Suprapubic skin (tissue), 4 donors: Measurements from ENCODE around the gene KCND3. TPM values are rescaled to one million over a fixed set of nuclear protein-coding genes. Genes with fewer than 3 reads are reported as not detected.
A peak's percentile ranks its signal among the peaks of the same experiment; 100 is the strongest.

Source experiments
- DNase-seq, 2 donors: peaks; one replicate each; pipeline ENCODE4 v3.0.0-alpha.2; 2019; ENCODE audit warnings: low spot score in 2 of 2
- H3K27ac ChIP-seq: fragments of 200-600 bp; sonication (generic); one replicate; pipeline ENCODE4 v1.5.1; 2019
- H3K27me3 ChIP-seq: fragments of 200-600 bp; sonication (generic); one replicate; pipeline ENCODE4 v1.5.1; 2019
- H3K36me3 ChIP-seq: fragments of 200-600 bp; sonication (generic); one replicate; pipeline ENCODE4 v1.5.1; 2019
- H3K4me1 ChIP-seq: fragments of 200-600 bp; sonication (generic); one replicate; pipeline ENCODE4 v1.5.1; 2019
- H3K4me3 ChIP-seq: fragments of 200-600 bp; sonication (generic); one replicate; pipeline ENCODE4 v1.5.1; 2019; ENCODE audit warnings: mild to moderate bottlenecking
- H3K9me3 ChIP-seq: fragments of 200-600 bp; sonication (generic); one replicate; pipeline ENCODE4 v1.5.1; 2019
- CTCF ChIP-seq, 2 donors: fragments of 200-600 bp in 1 of 2; fragments of 450-650 bp in 1 of 2; sonication (generic) in 1 of 2; IDR thresholded peaks; one replicate each; pipeline ENCODE4 v1.5.1; 2016 to 2019; ENCODE audit warnings: antibody characterized with exemption in 2 of 2, mild to moderate bottlenecking in 1 of 2, moderate library complexity in 1 of 2
- EP300 ChIP-seq: sonication (generic); formaldehyde crosslinking; IDR thresholded peaks from one replicate; pipeline ENCODE4 v1.6.1; 2017; ENCODE audit warnings: antibody characterized with exemption
- POLR2A ChIP-seq, 2 donors: fragments of 450-650 bp; IDR thresholded peaks; one replicate each; pipeline ENCODE4 v1.6.1; 2017; ENCODE audit warnings: antibody characterized with exemption in 2 of 2, mild to moderate bottlenecking in 2 of 2, moderate library complexity in 2 of 2
- POLR2AphosphoS5 ChIP-seq, 3 donors: sonication (generic); formaldehyde crosslinking; IDR thresholded peaks; one replicate each; pipeline ENCODE4 v1.6.1; 2017; ENCODE audit warnings: antibody characterized with exemption in 3 of 3
- WGBS: methylation state at CpG from one replicate; pipeline ENCODE4 v1.1.5; 2018; 5-methylcytosine and 5-hydroxymethylcytosine counted together
- total RNA-seq, 4 donors: library from RNA; depleted of rRNA; stranded (reverse); fragments of >200 nt; gene quantifications; one replicate each; pipeline ENCODE4 v1.1.0, GENCODE V29; 2016

The KCND3 gene
- total RNA-seq, 4 donors from 2014 or later, result 6.8 to 11.4 (median 10.2) TPM

- Histone ChIP-seq H3K27ac (no peak overlapping the region), H3K9me3 (no peaks in the 10 kb centered on the region), H3K27me3 (no peaks in the 10 kb centered on the region), H3K4me1 (peaks cover 23% of the 10 kb centered on the region), H3K36me3 (peaks cover 32% of the 10 kb centered on the region), H3K4me3 (no peak overlapping the region)
- DNase-seq, result no peak
- TF ChIP-seq EP300 (no peak), CTCF (IDR thresholded peaks at IDR 0.05) (no peak), POLR2A (IDR thresholded peaks at IDR 0.05) (no peak), POLR2AphosphoS5 (IDR thresholded peaks at IDR 0.05) (no peak)
- WGBS, result 66% methylated on average over 2 of the region's 2 CpGs
Observed at GRCh38 chr1:111758373-111758772, 231.1 kb downstream of the KCND3 start.

- TF ChIP-seq EP300 (no peak), CTCF (IDR thresholded peaks at IDR 0.05) (no peak), POLR2AphosphoS5 (IDR thresholded peaks at IDR 0.05) (no peak), POLR2A (IDR thresholded peaks at IDR 0.05) (no peak)
- peaks cover 23% of the 10 kb centered on the region for H3K4me1 ChIP-seq
- peak overlapping the region; percentile 90 for H3K27ac ChIP-seq
- H3K36me3 ChIP-seq, result peaks cover 17% of the 10 kb centered on the region
- no peaks in the 10 kb centered on the region for H3K27me3 ChIP-seq
- H3K4me3 ChIP-seq, result peak overlapping the region; percentile 68
- DNase-seq, result no peak
- WGBS, result 0% methylated on average over 25 of the region's 35 CpGs
- H3K9me3 ChIP-seq, result no peaks in the 10 kb centered on the region
Observed at GRCh38 chr1:111756124-111756513, 233.3 kb downstream of the KCND3 start.

- TF ChIP-seq CTCF (IDR thresholded peaks at IDR 0.05) (peak; percentile 85 to 87), EP300 (no peak), POLR2A (IDR thresholded peaks at IDR 0.05) (peak in 1 of 2 donors; percentile 40), POLR2AphosphoS5 (IDR thresholded peaks at IDR 0.05) (peak; percentile 7 to 67 (median 46))
- WGBS, result under 1% methylated on average over 46 of the region's 67 CpGs
- Histone ChIP-seq H3K4me1 (peaks cover 23% of the 10 kb centered on the region), H3K4me3 (peak within 1 kb of the TSS; percentile 68), H3K9me3 (no peaks in the 10 kb centered on the region), H3K27me3 (no peaks in the 10 kb centered on the region), H3K27ac (peak within 1 kb of the TSS; percentile 90), H3K36me3 (peaks cover 11% of the 10 kb centered on the region)
- peak; percentile 96 for DNase-seq
Observed at GRCh38 chr1:111755331-111756123, 233.9 kb downstream of the KCND3 start, which contains the start of gene DDX20. Gene DDX20, plus strand, starts transcription at chr1:111755901. Its CDS starts 24 bp downstream, at chr1:111755925.

GRCh38 chr1:111754984-111755330, 234.5 kb downstream of the KCND3 start:
- H3K9me3 ChIP-seq, result no peaks in the 10 kb centered on the region
- peaks cover 23% of the 10 kb centered on the region for H3K4me1 ChIP-seq
- peak overlapping the region; percentile 68 for H3K4me3 ChIP-seq
- H3K27ac ChIP-seq, result peak overlapping the region; percentile 90
- TF ChIP-seq CTCF (IDR thresholded peaks at IDR 0.05) (no peak), EP300 (no peak), POLR2A (IDR thresholded peaks at IDR 0.05) (no peak), POLR2AphosphoS5 (IDR thresholded peaks at IDR 0.05) (no peak)
- WGBS, result 2% methylated on average over 12 of the region's 12 CpGs
- peaks cover 5% of the 10 kb centered on the region for H3K36me3 ChIP-seq
- no peak for DNase-seq
- no peaks in the 10 kb centered on the region for H3K27me3 ChIP-seq

- Histone ChIP-seq H3K4me3 (no peak overlapping the region), H3K27me3 (no peaks in the 10 kb centered on the region), H3K36me3 (no peaks in the 10 kb centered on the region), H3K4me1 (peaks cover 17% of the 10 kb centered on the region), H3K9me3 (no peaks in the 10 kb centered on the region), H3K27ac (no peak overlapping the region)
- no peak for DNase-seq
- TF ChIP-seq EP300 (no peak), POLR2AphosphoS5 (IDR thresholded peaks at IDR 0.05) (no peak), POLR2A (IDR thresholded peaks at IDR 0.05) (no peak), CTCF (IDR thresholded peaks at IDR 0.05) (no peak)
- 51% methylated on average over 2 of the region's 2 CpGs for WGBS
Observed at GRCh38 chr1:111751906-111752575, 237.4 kb downstream of the KCND3 start.
